Measurements from ENCODE around the gene BCL2L11.

Gene BCL2L11

DNA sequence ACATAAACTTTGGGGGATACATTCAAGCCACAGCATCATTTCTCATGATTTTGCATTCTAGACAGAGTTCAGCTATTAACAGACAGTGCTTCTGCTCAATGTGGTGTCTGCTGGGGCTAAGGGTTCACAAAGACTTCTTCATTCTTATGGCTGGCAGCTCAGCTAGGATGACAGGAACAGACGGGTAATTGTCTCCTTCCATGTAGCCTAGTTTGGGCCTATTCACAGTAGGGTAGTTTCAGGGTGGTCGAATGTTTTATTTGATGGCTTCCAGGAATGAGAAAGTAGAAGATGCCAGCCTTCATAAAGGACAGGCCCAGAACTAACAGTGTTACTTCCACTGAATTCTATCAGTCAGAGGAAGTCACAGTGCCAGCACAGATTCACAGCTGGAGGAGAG, 26.0 kb upstream of the BCL2L11 start:
- H3K4me3 ChIP-seq = no peak overlapping the region
- TF ChIP-seq, protein P1, sequence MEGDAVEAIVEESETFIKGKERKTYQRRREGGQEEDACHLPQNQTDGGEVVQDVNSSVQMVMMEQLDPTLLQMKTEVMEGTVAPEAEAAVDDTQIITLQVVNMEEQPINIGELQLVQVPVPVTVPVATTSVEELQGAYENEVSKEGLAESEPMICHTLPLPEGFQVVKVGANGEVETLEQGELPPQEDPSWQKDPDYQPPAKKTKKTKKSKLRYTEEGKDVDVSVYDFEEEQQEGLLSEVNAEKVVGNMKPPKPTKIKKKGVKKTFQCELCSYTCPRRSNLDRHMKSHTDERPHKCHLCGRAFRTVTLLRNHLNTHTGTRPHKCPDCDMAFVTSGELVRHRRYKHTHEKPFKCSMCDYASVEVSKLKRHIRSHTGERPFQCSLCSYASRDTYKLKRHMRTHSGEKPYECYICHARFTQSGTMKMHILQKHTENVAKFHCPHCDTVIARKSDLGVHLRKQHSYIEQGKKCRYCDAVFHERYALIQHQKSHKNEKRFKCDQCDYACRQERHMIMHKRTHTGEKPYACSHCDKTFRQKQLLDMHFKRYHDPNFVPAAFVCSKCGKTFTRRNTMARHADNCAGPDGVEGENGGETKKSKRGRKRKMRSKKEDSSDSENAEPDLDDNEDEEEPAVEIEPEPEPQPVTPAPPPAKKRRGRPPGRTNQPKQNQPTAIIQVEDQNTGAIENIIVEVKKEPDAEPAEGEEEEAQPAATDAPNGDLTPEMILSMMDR (IDR thresholded peaks at IDR 0.05) = no peak
- H3K27me3 ChIP-seq = no peaks in the 10 kb centered on the region
- H3K4me1 ChIP-seq = no peaks in the 10 kb centered on the region
- no peak for DNase-seq
- H3K36me3 ChIP-seq = no peaks in the 10 kb centered on the region
- no peak overlapping the region for H3K27ac ChIP-seq
- H3K9me3 ChIP-seq = no peaks in the 10 kb centered on the region
- intact Hi-C loops (cut with DNase I; ENCODE audit: low total_unique reads) = no loop called here

DNA sequence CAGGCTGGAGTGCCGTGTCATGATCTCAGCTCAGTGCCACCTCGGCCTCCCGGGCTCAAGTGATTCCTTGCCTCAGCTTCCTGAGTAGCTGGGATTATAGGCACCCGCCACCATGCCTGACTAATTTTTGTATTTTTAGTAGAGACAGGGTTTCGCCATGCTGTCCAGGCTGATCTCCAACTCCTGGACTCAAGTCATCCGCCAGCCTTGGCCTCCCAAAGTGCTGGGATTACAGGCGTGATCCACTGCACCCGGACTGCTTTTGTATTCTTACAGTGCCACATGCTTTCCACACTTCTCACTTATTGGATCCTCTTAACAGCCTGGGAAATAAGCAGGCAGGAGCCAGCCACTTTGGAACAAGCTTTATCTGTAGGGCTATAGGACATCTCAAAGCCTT, 25.3 kb upstream of the BCL2L11 start:
- H3K4me3 ChIP-seq = no peak overlapping the region
- H3K9me3 ChIP-seq = no peaks in the 10 kb centered on the region
- no peaks in the 10 kb centered on the region for H3K36me3 ChIP-seq
- no peaks in the 10 kb centered on the region for H3K4me1 ChIP-seq
- TF ChIP-seq, protein P1 (IDR thresholded peaks at IDR 0.05) = no peak
- no peak overlapping the region for H3K27ac ChIP-seq
- H3K27me3 ChIP-seq = no peaks in the 10 kb centered on the region
- DNase-seq = no peak
- intact Hi-C loops (cut with DNase I; ENCODE audit: low total_unique reads) = no loop called here

DNA sequence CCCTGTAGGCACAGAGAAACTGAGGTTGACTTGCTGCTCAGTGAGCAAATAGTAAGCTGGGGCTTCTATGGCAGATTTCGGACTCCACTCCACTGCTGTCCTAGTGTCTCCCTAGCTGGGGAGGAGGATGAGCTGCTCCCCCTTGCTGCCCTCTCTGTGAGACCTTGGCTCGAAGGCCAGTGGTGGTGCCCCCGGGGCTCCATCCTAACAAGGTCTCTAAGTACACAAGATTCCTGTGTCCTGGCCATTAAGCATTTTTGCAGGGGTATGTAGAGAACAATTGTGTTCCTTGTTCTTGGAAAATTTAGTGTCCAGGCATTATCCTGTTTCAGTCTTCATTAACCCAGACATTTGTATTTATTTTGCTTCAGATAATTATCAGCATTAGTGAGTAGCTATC, 21.3 kb upstream of the BCL2L11 start:
- Histone ChIP-seq H3K27me3 (no peaks in the 10 kb centered on the region), H3K4me1 (no peaks in the 10 kb centered on the region), H3K36me3 (no peaks in the 10 kb centered on the region), H3K9me3 (no peaks in the 10 kb centered on the region), H3K4me3 (no peak overlapping the region), H3K27ac (no peak overlapping the region)
- DNase-seq = no peak
- intact Hi-C loops (cut with DNase I; ENCODE audit: low total_unique reads) = no loop called here
- TF ChIP-seq, protein P1 (IDR thresholded peaks at IDR 0.05) = no peak

DNA sequence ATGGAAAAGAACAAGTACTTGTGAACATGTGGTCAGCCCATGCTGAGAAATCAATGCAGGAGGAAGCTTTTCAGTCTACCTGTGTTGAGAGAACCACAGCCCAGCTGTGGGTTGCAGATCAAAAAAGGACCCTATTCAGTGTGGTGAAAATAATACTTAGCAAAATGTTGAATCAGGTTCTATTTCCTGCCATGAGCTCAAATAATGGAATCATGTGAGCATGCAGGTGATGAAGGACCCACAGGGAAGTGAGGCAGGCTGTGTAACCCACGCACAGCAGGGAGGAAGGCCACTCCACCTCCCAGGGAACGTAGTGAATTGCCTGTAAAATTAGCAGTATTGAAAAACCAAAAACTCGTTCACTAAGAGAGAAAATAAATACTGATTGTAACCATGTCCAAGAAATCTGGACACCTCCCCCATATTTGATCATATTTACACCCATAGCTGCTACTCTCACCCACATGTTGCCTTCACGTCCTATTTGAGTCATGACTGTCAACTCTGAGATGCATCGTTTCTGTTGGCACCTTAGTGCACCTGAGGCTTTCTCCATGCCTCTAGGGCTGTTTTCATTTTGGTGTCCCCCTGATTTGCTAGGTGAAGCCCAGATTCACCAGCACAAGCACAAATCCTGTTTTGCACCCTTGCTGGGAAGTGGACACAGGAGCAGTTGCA, 20.5 kb upstream of the BCL2L11 start:
- Histone ChIP-seq H3K27me3 (no peaks in the 10 kb centered on the region), H3K9me3 (no peaks in the 10 kb centered on the region), H3K36me3 (no peaks in the 10 kb centered on the region), H3K27ac (no peak overlapping the region), H3K4me3 (no peak overlapping the region), H3K4me1 (no peaks in the 10 kb centered on the region)
- intact Hi-C loops (cut with DNase I; ENCODE audit: low total_unique reads) = no loop called here
- TF ChIP-seq, protein P1 (IDR thresholded peaks at IDR 0.05) = no peak
- DNase-seq = no peak

DNA sequence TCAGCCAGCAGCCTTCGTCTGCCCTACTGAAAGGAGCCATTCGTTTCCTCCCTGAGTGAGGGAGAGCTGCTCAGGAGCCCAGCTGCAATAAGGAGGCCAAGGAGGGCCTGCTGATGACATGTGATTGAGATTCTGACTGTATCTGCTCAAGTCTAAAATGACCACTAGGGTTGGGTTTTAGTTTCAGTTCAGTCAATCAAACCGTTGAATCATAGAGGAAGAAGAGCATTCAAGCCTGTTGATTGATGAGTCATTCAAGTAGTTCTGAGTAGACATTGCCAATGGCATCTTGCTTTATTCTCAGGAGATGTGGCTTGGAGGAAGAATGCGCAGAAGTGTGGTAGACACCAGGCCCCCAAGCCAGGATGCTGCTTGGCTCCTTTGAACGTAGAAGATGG, 19.9 kb upstream of the BCL2L11 start:
- no peak for DNase-seq
- TF ChIP-seq, protein P1 (IDR thresholded peaks at IDR 0.05) = no peak
- no peak overlapping the region for H3K27ac ChIP-seq
- intact Hi-C loops (cut with DNase I; ENCODE audit: low total_unique reads) = no loop called here
- no peaks in the 10 kb centered on the region for H3K4me1 ChIP-seq
- no peaks in the 10 kb centered on the region for H3K27me3 ChIP-seq
- no peak overlapping the region for H3K4me3 ChIP-seq
- no peaks in the 10 kb centered on the region for H3K36me3 ChIP-seq
- H3K9me3 ChIP-seq = no peaks in the 10 kb centered on the region

DNA sequence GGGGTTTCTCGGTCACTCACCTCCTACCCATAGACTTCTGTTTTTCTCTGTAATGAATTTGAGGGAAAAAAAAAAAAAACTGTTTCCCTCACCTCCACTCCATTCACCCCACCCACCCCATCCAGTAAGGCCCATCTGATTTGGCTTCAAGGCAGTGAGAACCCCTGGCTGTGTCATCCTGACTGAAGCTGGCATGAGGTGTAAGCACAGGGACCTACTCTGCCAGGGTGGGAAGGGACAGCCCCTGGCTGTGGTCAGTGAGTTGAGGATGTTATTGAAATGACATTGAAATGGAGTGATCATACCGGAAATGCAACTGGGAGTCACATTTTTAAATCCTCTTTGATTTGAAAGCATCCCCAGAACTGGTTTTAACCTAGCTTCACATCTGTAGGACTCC, 19.1 kb upstream of the BCL2L11 start:
- TF ChIP-seq, protein P1 (IDR thresholded peaks at IDR 0.05) = no peak
- H3K27me3 ChIP-seq = no peaks in the 10 kb centered on the region
- H3K36me3 ChIP-seq = no peaks in the 10 kb centered on the region
- no peak for DNase-seq
- H3K27ac ChIP-seq = no peak overlapping the region
- H3K9me3 ChIP-seq = no peaks in the 10 kb centered on the region
- intact Hi-C loops (cut with DNase I; ENCODE audit: low total_unique reads) = no loop called here
- H3K4me1 ChIP-seq = no peaks in the 10 kb centered on the region
- no peak overlapping the region for H3K4me3 ChIP-seq

All from tibial artery (tissue), 4 donors.